Thoracic aorta (tissue), 2 donors: ENCODE data around the gene BCL11A. TPM values are rescaled to one million over a fixed set of nuclear protein-coding genes. Genes with fewer than 3 reads are reported as not detected.

Experiments
- ATAC-seq: fragments of 150-250 bp; one replicate; pipeline ENCODE4 v1.8.0; 2017; ENCODE audit warnings: low read depth; ENCODE audit not compliant: insufficient number of reproducible peaks, low FRiP score
- DNase-seq: peaks from one replicate; pipeline ENCODE4 v3.0.0-alpha.2; 2020; ENCODE audit warnings: low spot score
- H3K27ac ChIP-seq, 2 donors: fragments of 200-600 bp; sonication (generic); 1 replicate in 1 of 2; 2 replicates in 1 of 2; pipeline ENCODE4 v1.5.1; 2016; ENCODE audit warnings: mild to moderate bottlenecking in 2 of 2, moderate library complexity in 2 of 2
- H3K27me3 ChIP-seq: fragments of 200-600 bp; sonication (generic); replicated peaks from 2 replicates; pipeline ENCODE4 v1.6.0; 2016; ENCODE audit warnings: mild to moderate bottlenecking; ENCODE audit not compliant: insufficient read depth
- H3K36me3 ChIP-seq: fragments of 200-600 bp; sonication (generic); one replicate; pipeline ENCODE4 v1.5.1; 2016
- H3K4me1 ChIP-seq, 2 donors: fragments of 200-600 bp; sonication (generic); 1 replicate in 1 of 2; 2 replicates in 1 of 2; pipeline versions ENCODE4 v1.5.1 to v1.6.0; 2016; ENCODE audit warnings: low read depth in 2 of 2, mild to moderate bottlenecking in 1 of 2; ENCODE audit not compliant: control insufficient read depth in 1 of 2
- H3K4me3 ChIP-seq: fragments of 200-600 bp; sonication (generic); 2 replicates; pipeline ENCODE4 v1.5.1; 2016; ENCODE audit warnings: mild to moderate bottlenecking
- H3K9me3 ChIP-seq: fragments of 200-600 bp; sonication (generic); 2 replicates; pipeline ENCODE4 v1.5.1; 2016
- CTCF ChIP-seq: fragments of 200-600 bp; sonication (generic); IDR thresholded peaks from one replicate; pipeline ENCODE4 v1.5.1; 2019; ENCODE audit warnings: antibody characterized with exemption
- total RNA-seq, 2 donors: library from RNA; depleted of rRNA; stranded (reverse); fragments of >200 nt; gene quantifications; one replicate each; pipeline versions ENCODE4 v1.1.0 to v1.2.3, GENCODE V29; 2016

The BCL11A gene
- total RNA-seq, 2 donors from 2014 or later = 0.41 to 0.99 TPM

GRCh38 chr2:60538101-60538500 is 15.4 kb downstream of the BCL11A start:
- Histone ChIP-seq H3K4me1 (no peaks in the 10 kb centered on the region), H3K27ac (no peak overlapping the region), H3K4me3 (no peak overlapping the region), H3K9me3 (no peaks in the 10 kb centered on the region), H3K27me3 (no peaks in the 10 kb centered on the region), H3K36me3 (no peaks in the 10 kb centered on the region)
- TF ChIP-seq CTCF = no peak
- no peak for ATAC-seq
- DNase-seq = no peak

- Histone ChIP-seq H3K4me1 (no peaks in the 10 kb centered on the region), H3K36me3 (no peaks in the 10 kb centered on the region), H3K27me3 (no peaks in the 10 kb centered on the region), H3K9me3 (no peaks in the 10 kb centered on the region), H3K27ac (no peak overlapping the region), H3K4me3 (no peak overlapping the region)
- TF ChIP-seq CTCF = no peak
- ATAC-seq = no peak
- DNase-seq = no peak
Observed at GRCh38 chr2:60536746-60537145, 16.7 kb downstream of the BCL11A start.

- Histone ChIP-seq H3K36me3 (no peaks in the 10 kb centered on the region), H3K4me3 (no peak overlapping the region), H3K27ac (no peak overlapping the region), H3K4me1 (no peaks in the 10 kb centered on the region), H3K27me3 (no peaks in the 10 kb centered on the region), H3K9me3 (no peaks in the 10 kb centered on the region)
- TF ChIP-seq CTCF = no peak
- ATAC-seq (no peak), DNase-seq (no peak)
Observed at GRCh38 chr2:60535685-60536312, 17.7 kb downstream of the BCL11A start.

- Histone ChIP-seq H3K4me1 (no peaks in the 10 kb centered on the region), H3K4me3 (no peak overlapping the region), H3K27me3 (no peaks in the 10 kb centered on the region), H3K27ac (no peak overlapping the region), H3K9me3 (no peaks in the 10 kb centered on the region), H3K36me3 (no peaks in the 10 kb centered on the region)
- TF ChIP-seq CTCF = no peak
- no peak for DNase-seq
- ATAC-seq = no peak
Observed at GRCh38 chr2:60534892-60535684, 18.4 kb downstream of the BCL11A start.

- no peak for DNase-seq
- TF ChIP-seq CTCF = no peak
- Histone ChIP-seq H3K27me3 (no peaks in the 10 kb centered on the region), H3K27ac (no peak overlapping the region), H3K36me3 (no peaks in the 10 kb centered on the region), H3K9me3 (no peaks in the 10 kb centered on the region), H3K4me1 (no peaks in the 10 kb centered on the region), H3K4me3 (no peak overlapping the region)
- no peak for ATAC-seq
Observed at GRCh38 chr2:60534052-60534685, 19.3 kb downstream of the BCL11A start.
